Measurements from ENCODE around the gene TTC13. TPM values are rescaled to one million over a fixed set of nuclear protein-coding genes. Genes with fewer than 3 reads are reported as not detected.
A peak's percentile ranks its signal among the peaks of the same experiment; 100 is the strongest.

Gene TTC13
- total RNA-seq, 1 donor from 2014 or later = 6.7 TPM

- peak; percentile 6 for ATAC-seq
- intact Hi-C loops (cut with DNase I) = loop anchor here (5.0 kb wide), 2 partner anchors 39 to 51 kb away; no protein-coding TSS in a partner anchor
These were observed 112.2 kb downstream of the TTC13 start for GRCh38 chr1:230866171-230867070.

GRCh38 chr1:230865062-230865817, 113.4 kb downstream of the TTC13 start:
- DNase-seq (ENCODE audit: missing footprints) (no peak), ATAC-seq (no peak)
- intact Hi-C loops (cut with DNase I) = loop anchor here (5.0 kb wide), 2 partner anchors 38 to 52 kb away; no protein-coding TSS in a partner anchor

More at GRCh38 chr1:230866171-230867070, 112.2 kb downstream of the TTC13 start:
- no peak for DNase-seq (ENCODE audit: missing footprints)

- ATAC-seq = no peak
- intact Hi-C loops (cut with DNase I) = no loop called here
- no peak for DNase-seq (ENCODE audit: missing footprints)
These were observed 114.2 kb downstream of the TTC13 start for GRCh38 chr1:230864441-230864840.

GRCh38 chr1:230863449-230863848, 115.2 kb downstream of the TTC13 start:
- DNase-seq (ENCODE audit: missing footprints) = no peak
- ATAC-seq = no peak
- intact Hi-C loops (cut with DNase I) = no loop called here

- intact Hi-C loops (cut with DNase I) = no loop called here
- peak; percentile 59 for ATAC-seq
- no peak for DNase-seq (ENCODE audit: missing footprints)
These were observed 116.6 kb downstream of the TTC13 start for GRCh38 chr1:230861970-230862595.

GRCh38 chr1:230861489-230861888, 117.2 kb downstream of the TTC13 start:
- no peak for DNase-seq (ENCODE audit: missing footprints)
- no peak for ATAC-seq
- intact Hi-C loops (cut with DNase I) = no loop called here

GRCh38 chr1:230860617-230861384, 117.9 kb downstream of the TTC13 start:
- no peak for DNase-seq (ENCODE audit: missing footprints)
- intact Hi-C loops (cut with DNase I) = no loop called here
- ATAC-seq = no peak

- intact Hi-C loops (cut with DNase I) = no loop called here
- ATAC-seq (peak; percentile 38), DNase-seq (ENCODE audit: missing footprints) (no peak)
These were observed 119.5 kb downstream of the TTC13 start for GRCh38 chr1:230858918-230859729.

GRCh38 chr1:230858236-230858820, 120.3 kb downstream of the TTC13 start:
- intact Hi-C loops (cut with DNase I) = no loop called here
- DNase-seq (ENCODE audit: missing footprints) (no peak), ATAC-seq (no peak)

GRCh38 chr1:230857822-230858221, 120.8 kb downstream of the TTC13 start:
- ATAC-seq (no peak), DNase-seq (ENCODE audit: missing footprints) (no peak)
- intact Hi-C loops (cut with DNase I) = no loop called here

- DNase-seq (ENCODE audit: missing footprints) = no peak
- intact Hi-C loops (cut with DNase I) = no loop called here
- ATAC-seq = no peak
These were observed 121.6 kb downstream of the TTC13 start for GRCh38 chr1:230857077-230857476.

Other genes with a start within 250 kb of the TTC13 start
- gene CAPN9, start 231.5 kb downstream of the TTC13 start, total RNA-seq = 0.27 TPM
- 46.0 TPM for gene C1orf198, start 110.3 kb downstream of the TTC13 start, total RNA-seq
- gene ARV1, start 233 bp upstream of the TTC13 start, total RNA-seq = 17.3 TPM
- 8.9 TPM for gene FAM89A, start 61.4 kb upstream of the TTC13 start, total RNA-seq
- gene TRIM67, start 183.2 kb upstream of the TTC13 start, total RNA-seq = 0.11 TPM

Measured in Right ventricle myocardium inferior (tissue), 1 donor.